ENCODE measurements around the gene RUSC2. TPM values are rescaled to one million over a fixed set of nuclear protein-coding genes. Genes with fewer than 3 reads are reported as not detected.

The RUSC2 gene
- total RNA-seq, 1 experiment from 2014 or later: 12.5 TPM

DNA sequence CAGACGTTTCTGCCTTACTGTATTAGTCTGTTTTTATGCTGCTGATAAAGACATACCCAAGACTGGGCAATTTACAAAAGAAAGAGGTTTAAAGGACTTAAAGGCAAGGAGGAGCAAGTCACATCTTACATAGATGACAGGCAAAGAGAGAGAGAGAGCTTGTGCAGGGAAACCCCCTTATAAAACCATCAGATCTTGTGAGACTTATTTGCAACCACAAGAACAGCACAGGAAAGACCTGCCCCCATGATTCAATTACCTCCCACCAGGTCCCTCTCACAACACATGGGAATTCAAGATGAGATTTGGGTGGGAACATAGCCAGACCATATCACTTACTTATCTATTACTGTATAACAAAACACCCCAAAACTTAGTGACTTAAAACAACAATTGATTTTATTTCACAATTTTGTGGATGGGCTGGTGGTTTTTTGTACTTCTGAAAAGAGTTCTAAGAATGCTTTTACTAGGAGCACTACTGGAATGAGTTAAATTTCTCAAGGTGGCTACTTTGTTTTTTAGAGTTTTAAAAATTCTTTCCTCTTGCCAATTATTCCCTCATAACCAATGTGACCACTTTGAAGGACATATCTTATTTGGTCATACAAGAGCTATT, 10.3 kb downstream of the RUSC2 start:
- no peak overlapping the region for H3K4me2 ChIP-seq
- H3K36me3 ChIP-seq (ENCODE audit: low read depth): no peaks in the 10 kb centered on the region; the same call in 1 of the 2 replicates
- BruUV-seq (replicated peaks): no TSS peak
- peaks cover 52% of the 10 kb centered on the region for H3K79me2 ChIP-seq (ENCODE audit: low read depth)
- no peaks in the 10 kb centered on the region for H3K9me3 ChIP-seq (ENCODE audit: insufficient read depth, low read depth)
- intact Hi-C loops (cut with micrococcal nuclease; ENCODE audit: unreplicated experiment): no loop called here
- no peak for DNase-seq
- H3K4me1 ChIP-seq (replicated peaks; ENCODE audit: insufficient read depth): no peaks in the 10 kb centered on the region
- no peak overlapping the region for H3K4me3 ChIP-seq
- no peaks in the 10 kb centered on the region for H4K20me1 ChIP-seq (ENCODE audit: insufficient read depth)
- 0 out of 2 replicates have a peak, but pooled peaks cover 3% of the 10 kb centered on the region for H3F3A ChIP-seq (ENCODE audit: insufficient read depth, low read depth)
- no peak for TF ChIP-seq EZH2 (IDR thresholded peaks at IDR 0.05; ENCODE audit: low read depth)
- TF ChIP-seq, protein P1, sequence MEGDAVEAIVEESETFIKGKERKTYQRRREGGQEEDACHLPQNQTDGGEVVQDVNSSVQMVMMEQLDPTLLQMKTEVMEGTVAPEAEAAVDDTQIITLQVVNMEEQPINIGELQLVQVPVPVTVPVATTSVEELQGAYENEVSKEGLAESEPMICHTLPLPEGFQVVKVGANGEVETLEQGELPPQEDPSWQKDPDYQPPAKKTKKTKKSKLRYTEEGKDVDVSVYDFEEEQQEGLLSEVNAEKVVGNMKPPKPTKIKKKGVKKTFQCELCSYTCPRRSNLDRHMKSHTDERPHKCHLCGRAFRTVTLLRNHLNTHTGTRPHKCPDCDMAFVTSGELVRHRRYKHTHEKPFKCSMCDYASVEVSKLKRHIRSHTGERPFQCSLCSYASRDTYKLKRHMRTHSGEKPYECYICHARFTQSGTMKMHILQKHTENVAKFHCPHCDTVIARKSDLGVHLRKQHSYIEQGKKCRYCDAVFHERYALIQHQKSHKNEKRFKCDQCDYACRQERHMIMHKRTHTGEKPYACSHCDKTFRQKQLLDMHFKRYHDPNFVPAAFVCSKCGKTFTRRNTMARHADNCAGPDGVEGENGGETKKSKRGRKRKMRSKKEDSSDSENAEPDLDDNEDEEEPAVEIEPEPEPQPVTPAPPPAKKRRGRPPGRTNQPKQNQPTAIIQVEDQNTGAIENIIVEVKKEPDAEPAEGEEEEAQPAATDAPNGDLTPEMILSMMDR (conservative IDR thresholded peaks at IDR 0.05): no peak
- H2AFZ ChIP-seq: no peak overlapping the region
- CTCF ChIA-PET: no interaction called here
- H3K9me2 ChIP-seq (ENCODE audit: insufficient read depth): no peaks in the 10 kb centered on the region
- POLR2A ChIA-PET (ENCODE audit: unreplicated experiment): no interaction called here
- H3K27me3 ChIP-seq (ENCODE audit: insufficient read depth, low read depth): no peaks in the 10 kb centered on the region
- no peak overlapping the region for H3K27ac ChIP-seq

DNA sequence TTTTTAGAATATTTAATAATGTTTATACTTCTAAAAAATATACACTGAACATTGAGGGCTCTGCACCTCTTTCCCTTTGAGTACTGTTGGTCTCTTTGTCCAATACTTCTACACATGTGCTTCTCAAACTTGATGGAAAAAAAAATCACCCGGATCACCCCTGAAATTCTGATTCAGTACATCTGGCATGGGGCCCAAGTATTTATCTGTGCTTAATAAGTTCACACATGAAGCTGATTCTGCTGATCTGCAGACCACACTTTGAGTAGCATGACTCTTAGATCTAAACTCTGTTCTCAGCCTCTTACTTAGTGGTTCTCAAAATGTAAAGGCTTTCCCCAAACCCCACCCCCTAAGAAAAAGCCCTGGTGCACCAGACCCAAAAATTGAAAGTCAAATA, 12.0 kb downstream of the RUSC2 start:
- ChIA-PET CTCF (interaction anchor here (0.7 kb wide), 1 partner anchor 9 kb away, joined by 3 read pairs; no protein-coding TSS in a partner anchor), POLR2A (ENCODE audit: unreplicated experiment) (no interaction called here)
- BruUV-seq (replicated peaks): no TSS peak
- no peak overlapping the region for H3K27ac ChIP-seq
- H4K20me1 ChIP-seq (ENCODE audit: insufficient read depth): no peaks in the 10 kb centered on the region
- no peaks in the 10 kb centered on the region for H3K9me2 ChIP-seq (ENCODE audit: insufficient read depth)
- no peak overlapping the region for H2AFZ ChIP-seq
- H3K9me3 ChIP-seq (ENCODE audit: insufficient read depth, low read depth): no peaks in the 10 kb centered on the region
- H3K36me3 ChIP-seq (ENCODE audit: low read depth): no peaks in the 10 kb centered on the region; the same call in 1 of the 2 replicates
- 0 out of 2 replicates have a peak, but pooled peaks cover 3% of the 10 kb centered on the region for H3F3A ChIP-seq (ENCODE audit: insufficient read depth, low read depth)
- H3K27me3 ChIP-seq (ENCODE audit: insufficient read depth, low read depth): no peaks in the 10 kb centered on the region
- H3K79me2 ChIP-seq (ENCODE audit: low read depth): peaks cover 51% of the 10 kb centered on the region
- intact Hi-C loops (cut with micrococcal nuclease; ENCODE audit: unreplicated experiment): no loop called here
- no peaks in the 10 kb centered on the region for H3K4me1 ChIP-seq (replicated peaks; ENCODE audit: insufficient read depth)
- H3K4me2 ChIP-seq: no peak overlapping the region
- H3K4me3 ChIP-seq: no peak overlapping the region
- no peak for TF ChIP-seq EZH2 (IDR thresholded peaks at IDR 0.05; ENCODE audit: low read depth)
- TF ChIP-seq, protein P1 (conservative IDR thresholded peaks at IDR 0.05): no peak
- DNase-seq: no peak

DNA sequence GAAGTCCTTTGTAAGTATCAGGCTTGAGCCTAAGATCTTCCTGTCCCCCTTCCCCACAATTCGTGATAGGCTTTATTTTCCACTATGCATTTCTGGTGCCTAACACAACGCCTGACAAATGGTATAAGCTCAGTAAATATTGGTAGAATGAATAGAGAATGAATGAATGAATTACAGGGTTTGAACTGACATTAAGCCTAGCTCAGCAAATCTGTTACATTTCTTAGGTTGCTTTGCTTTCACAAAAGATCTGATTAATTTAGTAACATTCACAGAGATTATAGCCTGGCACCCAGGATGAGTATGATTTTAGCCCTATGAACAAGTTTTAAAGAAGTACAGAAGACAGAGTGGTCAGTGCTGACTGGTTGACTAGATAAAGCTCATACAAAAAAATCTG, 16.4 kb downstream of the RUSC2 start:
- H3K4me3 ChIP-seq: no peak overlapping the region
- H3K9me3 ChIP-seq (ENCODE audit: insufficient read depth, low read depth): 0 out of 2 replicates have a peak, but pooled peaks cover 3% of the 10 kb centered on the region
- H3K9me2 ChIP-seq (ENCODE audit: insufficient read depth): no peaks in the 10 kb centered on the region
- H3F3A ChIP-seq (ENCODE audit: insufficient read depth, low read depth): peaks cover 24% of the 10 kb centered on the region
- H3K4me1 ChIP-seq (replicated peaks; ENCODE audit: insufficient read depth): peaks cover 23% of the 10 kb centered on the region
- no peaks in the 10 kb centered on the region for H3K36me3 ChIP-seq (ENCODE audit: low read depth)
- no peak overlapping the region for H3K27ac ChIP-seq
- DNase-seq: no peak
- intact Hi-C loops (cut with micrococcal nuclease; ENCODE audit: unreplicated experiment): no loop called here
- no peak for TF ChIP-seq EZH2 (IDR thresholded peaks at IDR 0.05; ENCODE audit: low read depth)
- TF ChIP-seq, protein P1 (conservative IDR thresholded peaks at IDR 0.05): no peak
- H3K79me2 ChIP-seq (ENCODE audit: low read depth): peaks cover 50% of the 10 kb centered on the region
- no peaks in the 10 kb centered on the region for H3K27me3 ChIP-seq (ENCODE audit: insufficient read depth, low read depth)
- H3K4me2 ChIP-seq: no peak overlapping the region
- H4K20me1 ChIP-seq (ENCODE audit: insufficient read depth): no peaks in the 10 kb centered on the region
- H2AFZ ChIP-seq: no peak overlapping the region
- no TSS peak for BruUV-seq (replicated peaks)
- POLR2A ChIA-PET (ENCODE audit: unreplicated experiment): no interaction called here
- CTCF ChIA-PET: interaction anchor here (0.5 kb wide), 1 partner anchor 9 kb away, joined by 4 read pairs; no protein-coding TSS in a partner anchor

Measured in PC-9 (cell line).